HCT116 (cell line): ENCODE measurements around the gene FGF14. TPM values are rescaled to one million over a fixed set of nuclear protein-coding genes. Genes with fewer than 3 reads are reported as not detected.

Experiments used
- ATAC-seq: fragments of 200-7000 bp; cut with Tn5 transposase; 2 replicates; pipeline ENCODE4 v1.9.1; 2020; ENCODE audit warnings: mild to moderate bottlenecking, moderate library complexity
- BruUV-seq: library from RNA; stranded (reverse); fragments of 400-500 nt; replicated peaks from 2 replicates; lab custom pipeline; 2021; lab: Mats Ljungman, UMichigan
- CTCF ChIA-PET: fragments of 300-600 bp; sonication (Branson Sonifier 250); formaldehyde crosslinking; loops from one replicate; lab custom pipeline; 2021; ENCODE audit warnings: antibody characterized with exemption; lab: Charles Lee
- POLR2A ChIA-PET: fragments of 300-600, 350-600 bp; sonication (Branson Sonifier 250); formaldehyde crosslinking; loops from one replicate; lab custom pipeline; 2021; ENCODE audit warnings: antibody characterized with exemption; lab: Charles Lee
- RAD21 ChIA-PET, 2 experiments: fragments of 300-600 bp; sonication (Branson Sonifier 250); formaldehyde crosslinking; loops; one replicate each; lab custom pipeline; 2023; ENCODE audit warnings: low total read pairs in 2 of 2; ENCODE audit not compliant: uncharacterized antibody in 2 of 2, unreplicated experiment in 2 of 2, low non-redundant PET in 1 of 2; lab: Charles Lee
- DNase-seq: peaks from one replicate; pipeline ENCODE4 v3.0.0-alpha.2; 2010; ENCODE audit warnings: low read depth, low spot score
- H2AFZ ChIP-seq: fragments of 200-600 bp; shearing (Covaris generic), sonication (generic); 2 replicates; pipeline ENCODE4 v1.6.1; 2017; ENCODE audit warnings: low read depth, mixed run types, mixed read lengths, antibody characterized with exemption, low read length; ENCODE audit not compliant: poor library complexity, severe bottlenecking
- H3K27ac ChIP-seq: 2 replicates; pipeline ENCODE4 v1.5.1; 2012; ENCODE audit warnings: low read depth, low read length
- H3K27me3 ChIP-seq: fragments of 200-600 bp; sonication (generic); 2 replicates; pipeline ENCODE4 v1.6.1; 2016; ENCODE audit warnings: mixed run types, low read length, mixed read lengths; ENCODE audit not compliant: insufficient read depth
- H3K36me3 ChIP-seq, 2 experiments: fragments of 200-500 bp in 1 of 2; fragments of 200-600 bp in 1 of 2; sonication (Bioruptor generic) in 1 of 2; sonication (generic) in 1 of 2; 2 replicates each; pipeline versions ENCODE4 v1.5.1 to v1.6.1; 2014 to 2016; ENCODE audit warnings: low read length in 2 of 2, inconsistent platforms in 1 of 2, mixed read lengths in 1 of 2, mixed run types in 1 of 2; ENCODE audit not compliant: insufficient read depth in 2 of 2, control insufficient read depth in 1 of 2
- H3K4me1 ChIP-seq, 2 experiments: fragments of 200-600 bp in 1 of 2; sonication (generic) in 1 of 2; 2 replicates each; pipeline versions ENCODE4 v1.5.1 to v1.6.1; 2012 to 2017; ENCODE audit warnings: low read length in 2 of 2, inconsistent platforms in 1 of 2, mild to moderate bottlenecking in 1 of 2, mixed read lengths in 1 of 2, mixed run types in 1 of 2, moderate library complexity in 1 of 2; ENCODE audit not compliant: insufficient read depth in 2 of 2, control insufficient read depth in 1 of 2
- H3K4me2 ChIP-seq: fragments of 200-600 bp; sonication (generic); 2 replicates; pipeline ENCODE4 v1.6.1; 2017; ENCODE audit warnings: mixed run types, low read length, mixed read lengths
- H3K4me3 ChIP-seq, 2 experiments: fragments of 200-600 bp in 1 of 2; sonication (generic) in 1 of 2; replicated peaks in 1 of 2; 2 replicates each; pipeline ENCODE4 v1.5.1; 2011 to 2016; ENCODE audit warnings: low read length in 2 of 2, control low read depth in 1 of 2, low read depth in 1 of 2, mild to moderate bottlenecking in 1 of 2, mixed read lengths in 1 of 2, mixed run types in 1 of 2
- H3K79me2 ChIP-seq: fragments of 200-600 bp; sonication (generic); 2 replicates; pipeline ENCODE4 v1.6.1; 2017; ENCODE audit warnings: mild to moderate bottlenecking, mixed run types, low read length, moderate library complexity, mixed read lengths; ENCODE audit not compliant: insufficient read depth
- H3K9ac ChIP-seq: fragments of 200-600 bp; sonication (generic); 2 replicates; pipeline ENCODE4 v1.6.1; 2016; ENCODE audit warnings: low read length, mixed read lengths
- H3K9me2 ChIP-seq: fragments of 200-600 bp; sonication (generic), shearing (Covaris generic); 2 replicates; pipeline ENCODE4 v1.6.1; 2017; ENCODE audit warnings: mixed run types, mild to moderate bottlenecking, moderate library complexity; ENCODE audit not compliant: insufficient read depth
- H3K9me3 ChIP-seq, 2 experiments: fragments of 200-500 bp in 1 of 2; fragments of 200-600 bp in 1 of 2; sonication (Bioruptor generic) in 1 of 2; sonication (generic) in 1 of 2; 2 replicates each; pipeline ENCODE4 v1.6.1; 2014 to 2017; ENCODE audit warnings: low read length in 2 of 2, mixed read lengths in 2 of 2, inconsistent platforms in 1 of 2, low read depth in 1 of 2, mild to moderate bottlenecking in 1 of 2, mixed run types in 1 of 2, moderate library complexity in 1 of 2; ENCODE audit not compliant: control insufficient read depth in 1 of 2, insufficient read depth in 1 of 2
- H4K20me1 ChIP-seq: fragments of 200-600 bp; sonication (generic), shearing (Covaris generic); 2 replicates; pipeline ENCODE4 v1.6.1; 2017; ENCODE audit warnings: mixed run types, mild to moderate bottlenecking, moderate library complexity; ENCODE audit not compliant: insufficient read depth
- JUND ChIP-seq: IDR thresholded peaks from 2 replicates; pipeline ENCODE4 v1.6.1; 2012
- POLR2AphosphoS5 ChIP-seq: IDR thresholded peaks from 2 replicates; pipeline ENCODE4 v1.6.1; 2011; ENCODE audit warnings: mild to moderate bottlenecking, low read depth, low read length, moderate library complexity
- TCF7L2 ChIP-seq: IDR thresholded peaks from 2 replicates; pipeline ENCODE4 v1.7.0; 2011; ENCODE audit warnings: borderline replicate concordance, inconsistent platforms; ENCODE audit not compliant: insufficient read depth, insufficient read length; ENCODE audit errors: extremely low read depth
- intact Hi-C: fragments of 100-400 bp; cut with micrococcal nuclease; formaldehyde crosslinking; loops from 2 replicates; pipeline ENCODE4 v1.10.0; 2022
- total RNA-seq: library from RNA; stranded (reverse); gene quantifications from one replicate; pipeline ENCODE4 v1.2.1, GENCODE V29; 2021; ENCODE audit not compliant: unreplicated experiment
- TF ChIP-seq, protein P1 (sequence below): IDR thresholded peaks from 2 replicates; pipeline ENCODE4 v1.6.1; 2012; ENCODE audit warnings: low read depth
- TF ChIP-seq, protein P2 (sequence below): IDR thresholded peaks from 2 replicates; pipeline ENCODE4 v1.6.1; 2011; ENCODE audit warnings: mild to moderate bottlenecking, low read length, moderate library complexity; ENCODE audit not compliant: insufficient replicate concordance; ENCODE audit errors: extremely low read depth
- TF ChIP-seq, protein P3 (sequence below): IDR thresholded peaks from 2 replicates; pipeline ENCODE4 v1.6.1; 2012
- TF ChIP-seq, protein P4 (sequence below), 3 experiments: fragments of 200-600 bp in 1 of 3; sonication (generic) in 1 of 3; IDR thresholded peaks in 2 of 3; conservative IDR thresholded peaks in 1 of 3; 2 replicates each; pipeline ENCODE4 v1.5.1; 2012 to 2017; ENCODE audit warnings: low read depth in 2 of 3, low read length in 2 of 3, antibody characterized with exemption in 1 of 3, borderline replicate concordance in 1 of 3, control low read depth in 1 of 3, mild to moderate bottlenecking in 1 of 3, mixed read lengths in 1 of 3, mixed run types in 1 of 3, moderate library complexity in 1 of 3; ENCODE audit not compliant: insufficient read depth in 1 of 3

FGF14 gene
- total RNA-seq, 1 experiment from 2014 or later = not detected

DNA sequence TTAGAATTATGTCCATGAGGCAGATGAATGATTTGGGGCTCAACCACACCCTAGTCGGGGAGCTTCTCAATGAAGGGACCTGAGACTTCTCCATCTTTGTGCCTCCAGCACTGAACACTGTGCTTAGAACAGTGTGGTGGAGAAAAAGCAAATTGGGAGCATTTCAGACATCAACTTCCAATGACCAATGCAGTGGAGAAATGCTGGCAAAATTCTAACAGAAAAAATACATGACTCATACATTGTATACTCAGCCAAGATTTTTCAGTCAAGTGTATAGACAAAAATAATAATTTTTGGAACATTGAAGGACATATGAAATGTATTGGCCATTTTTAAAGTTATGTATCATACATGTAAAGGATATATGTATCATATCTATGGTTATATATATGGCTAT, 134.7 kb downstream of the FGF14 start:
- Histone ChIP-seq H3K4me1 (no peaks in the 10 kb centered on the region), H3K9me2 (no peaks in the 10 kb centered on the region), H3K27ac (no peak overlapping the region), H3K27me3 (no peaks in the 10 kb centered on the region), H3K9ac (no peak overlapping the region), H3K4me3 (no peak overlapping the region), H3K9me3 (no peaks in the 10 kb centered on the region), H4K20me1 (no peaks in the 10 kb centered on the region), H3K4me2 (no peak overlapping the region), H3K36me3 (no peaks in the 10 kb centered on the region), H2AFZ (no peak overlapping the region), H3K79me2 (no peaks in the 10 kb centered on the region)
- ATAC-seq (no peak), DNase-seq (no peak)
- POLR2A ChIA-PET = no interaction called here
- BruUV-seq = no TSS peak
- RAD21 ChIA-PET = no interaction called here
- intact Hi-C loops = no loop called here
- CTCF ChIA-PET = no interaction called here
- TF ChIP-seq, protein P1, sequence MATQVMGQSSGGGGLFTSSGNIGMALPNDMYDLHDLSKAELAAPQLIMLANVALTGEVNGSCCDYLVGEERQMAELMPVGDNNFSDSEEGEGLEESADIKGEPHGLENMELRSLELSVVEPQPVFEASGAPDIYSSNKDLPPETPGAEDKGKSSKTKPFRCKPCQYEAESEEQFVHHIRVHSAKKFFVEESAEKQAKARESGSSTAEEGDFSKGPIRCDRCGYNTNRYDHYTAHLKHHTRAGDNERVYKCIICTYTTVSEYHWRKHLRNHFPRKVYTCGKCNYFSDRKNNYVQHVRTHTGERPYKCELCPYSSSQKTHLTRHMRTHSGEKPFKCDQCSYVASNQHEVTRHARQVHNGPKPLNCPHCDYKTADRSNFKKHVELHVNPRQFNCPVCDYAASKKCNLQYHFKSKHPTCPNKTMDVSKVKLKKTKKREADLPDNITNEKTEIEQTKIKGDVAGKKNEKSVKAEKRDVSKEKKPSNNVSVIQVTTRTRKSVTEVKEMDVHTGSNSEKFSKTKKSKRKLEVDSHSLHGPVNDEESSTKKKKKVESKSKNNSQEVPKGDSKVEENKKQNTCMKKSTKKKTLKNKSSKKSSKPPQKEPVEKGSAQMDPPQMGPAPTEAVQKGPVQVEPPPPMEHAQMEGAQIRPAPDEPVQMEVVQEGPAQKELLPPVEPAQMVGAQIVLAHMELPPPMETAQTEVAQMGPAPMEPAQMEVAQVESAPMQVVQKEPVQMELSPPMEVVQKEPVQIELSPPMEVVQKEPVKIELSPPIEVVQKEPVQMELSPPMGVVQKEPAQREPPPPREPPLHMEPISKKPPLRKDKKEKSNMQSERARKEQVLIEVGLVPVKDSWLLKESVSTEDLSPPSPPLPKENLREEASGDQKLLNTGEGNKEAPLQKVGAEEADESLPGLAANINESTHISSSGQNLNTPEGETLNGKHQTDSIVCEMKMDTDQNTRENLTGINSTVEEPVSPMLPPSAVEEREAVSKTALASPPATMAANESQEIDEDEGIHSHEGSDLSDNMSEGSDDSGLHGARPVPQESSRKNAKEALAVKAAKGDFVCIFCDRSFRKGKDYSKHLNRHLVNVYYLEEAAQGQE = no peak
- TF ChIP-seq JUND = no peak
- TF ChIP-seq, protein P2, sequence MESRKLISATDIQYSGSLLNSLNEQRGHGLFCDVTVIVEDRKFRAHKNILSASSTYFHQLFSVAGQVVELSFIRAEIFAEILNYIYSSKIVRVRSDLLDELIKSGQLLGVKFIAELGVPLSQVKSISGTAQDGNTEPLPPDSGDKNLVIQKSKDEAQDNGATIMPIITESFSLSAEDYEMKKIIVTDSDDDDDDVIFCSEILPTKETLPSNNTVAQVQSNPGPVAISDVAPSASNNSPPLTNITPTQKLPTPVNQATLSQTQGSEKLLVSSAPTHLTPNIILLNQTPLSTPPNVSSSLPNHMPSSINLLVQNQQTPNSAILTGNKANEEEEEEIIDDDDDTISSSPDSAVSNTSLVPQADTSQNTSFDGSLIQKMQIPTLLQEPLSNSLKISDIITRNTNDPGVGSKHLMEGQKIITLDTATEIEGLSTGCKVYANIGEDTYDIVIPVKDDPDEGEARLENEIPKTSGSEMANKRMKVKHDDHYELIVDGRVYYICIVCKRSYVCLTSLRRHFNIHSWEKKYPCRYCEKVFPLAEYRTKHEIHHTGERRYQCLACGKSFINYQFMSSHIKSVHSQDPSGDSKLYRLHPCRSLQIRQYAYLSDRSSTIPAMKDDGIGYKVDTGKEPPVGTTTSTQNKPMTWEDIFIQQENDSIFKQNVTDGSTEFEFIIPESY = no peak
- TF ChIP-seq, protein P3, sequence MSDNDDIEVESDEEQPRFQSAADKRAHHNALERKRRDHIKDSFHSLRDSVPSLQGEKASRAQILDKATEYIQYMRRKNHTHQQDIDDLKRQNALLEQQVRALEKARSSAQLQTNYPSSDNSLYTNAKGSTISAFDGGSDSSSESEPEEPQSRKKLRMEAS = no peak
- TF ChIP-seq POLR2AphosphoS5 = no peak
- TF ChIP-seq TCF7L2 = no peak
- TF ChIP-seq, protein P4, sequence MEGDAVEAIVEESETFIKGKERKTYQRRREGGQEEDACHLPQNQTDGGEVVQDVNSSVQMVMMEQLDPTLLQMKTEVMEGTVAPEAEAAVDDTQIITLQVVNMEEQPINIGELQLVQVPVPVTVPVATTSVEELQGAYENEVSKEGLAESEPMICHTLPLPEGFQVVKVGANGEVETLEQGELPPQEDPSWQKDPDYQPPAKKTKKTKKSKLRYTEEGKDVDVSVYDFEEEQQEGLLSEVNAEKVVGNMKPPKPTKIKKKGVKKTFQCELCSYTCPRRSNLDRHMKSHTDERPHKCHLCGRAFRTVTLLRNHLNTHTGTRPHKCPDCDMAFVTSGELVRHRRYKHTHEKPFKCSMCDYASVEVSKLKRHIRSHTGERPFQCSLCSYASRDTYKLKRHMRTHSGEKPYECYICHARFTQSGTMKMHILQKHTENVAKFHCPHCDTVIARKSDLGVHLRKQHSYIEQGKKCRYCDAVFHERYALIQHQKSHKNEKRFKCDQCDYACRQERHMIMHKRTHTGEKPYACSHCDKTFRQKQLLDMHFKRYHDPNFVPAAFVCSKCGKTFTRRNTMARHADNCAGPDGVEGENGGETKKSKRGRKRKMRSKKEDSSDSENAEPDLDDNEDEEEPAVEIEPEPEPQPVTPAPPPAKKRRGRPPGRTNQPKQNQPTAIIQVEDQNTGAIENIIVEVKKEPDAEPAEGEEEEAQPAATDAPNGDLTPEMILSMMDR (IDR thresholded peaks at IDR 0.05 in 2 of 3, conservative IDR thresholded peaks at IDR 0.05 in 1 of 3; ENCODE audit: borderline replicate concordance in 1 of 3, insufficient read depth in 1 of 3, low read depth in 2 of 3, low read length in 2 of 3) = no peak
